Activated naive CD4-positive, alpha-beta T cell treated with anti-CD3 and anti-CD28 coated beads, Interleukin-2, amount 50 U/mL, for 24 hours (primary cell): ENCODE results near the gene TADA3.

ENCODE experiments used
- H3K27ac Mint-ChIP-seq: one replicate; pipeline ENCODE4 v1.8.0; 2021; ENCODE audit warnings: mild to moderate bottlenecking, mixed read lengths
- H3K27me3 Mint-ChIP-seq: one replicate; pipeline ENCODE4 v1.8.0; 2021; ENCODE audit warnings: mixed read lengths
- H3K36me3 Mint-ChIP-seq: one replicate; pipeline ENCODE4 v1.8.0; 2021; ENCODE audit warnings: mixed read lengths
- H3K4me1 Mint-ChIP-seq: one replicate; pipeline ENCODE4 v1.8.0; 2021; ENCODE audit warnings: mixed read lengths
- H3K4me3 Mint-ChIP-seq: one replicate; pipeline ENCODE4 v1.8.0; 2021; ENCODE audit warnings: mild to moderate bottlenecking, mixed read lengths
- H3K9me3 Mint-ChIP-seq: one replicate; pipeline ENCODE4 v1.8.0; 2021; ENCODE audit warnings: mixed read lengths

Gene TADA3

GRCh38 chr3:9762871-9763270, 29.4 kb downstream of the TADA3 start:
- Mint-ChIP-seq H3K4me1 (peaks cover 16% of the 10 kb centered on the region), H3K9me3 (no peaks in the 10 kb centered on the region), H3K27ac (no peak overlapping the region), H3K4me3 (no peak overlapping the region), H3K27me3 (no peaks in the 10 kb centered on the region), H3K36me3 (peaks cover 10% of the 10 kb centered on the region)

GRCh38 chr3:9761919-9762318, 30.4 kb downstream of the TADA3 start:
- Mint-ChIP-seq H3K9me3 (no peaks in the 10 kb centered on the region), H3K27ac (no peak overlapping the region), H3K27me3 (no peaks in the 10 kb centered on the region), H3K4me1 (peaks cover 6% of the 10 kb centered on the region), H3K36me3 (peaks cover 12% of the 10 kb centered on the region), H3K4me3 (no peak overlapping the region)

- H3K9me3 Mint-ChIP-seq: no peaks in the 10 kb centered on the region
- H3K4me3 Mint-ChIP-seq: no peak overlapping the region
- no peak overlapping the region for H3K27ac Mint-ChIP-seq
- H3K36me3 Mint-ChIP-seq: peaks cover 18% of the 10 kb centered on the region
- peaks cover 3% of the 10 kb centered on the region for H3K4me1 Mint-ChIP-seq
- H3K27me3 Mint-ChIP-seq: no peaks in the 10 kb centered on the region
These were observed 31.3 kb downstream of the TADA3 start for GRCh38 chr3:9760779-9761505.

GRCh38 chr3:9757427-9757826, 34.8 kb downstream of the TADA3 start:
- H3K4me3 Mint-ChIP-seq: no peak overlapping the region
- no peaks in the 10 kb centered on the region for H3K27me3 Mint-ChIP-seq
- H3K4me1 Mint-ChIP-seq: peaks cover 12% of the 10 kb centered on the region
- peaks cover 18% of the 10 kb centered on the region for H3K36me3 Mint-ChIP-seq
- H3K27ac Mint-ChIP-seq: peak overlapping the region; percentile 17
- no peaks in the 10 kb centered on the region for H3K9me3 Mint-ChIP-seq

GRCh38 chr3:9754678-9755077, 37.6 kb downstream of the TADA3 start:
- Mint-ChIP-seq H3K4me1 (peaks cover 35% of the 10 kb centered on the region), H3K36me3 (peaks cover 16% of the 10 kb centered on the region), H3K4me3 (no peak overlapping the region), H3K27me3 (no peaks in the 10 kb centered on the region), H3K9me3 (no peaks in the 10 kb centered on the region), H3K27ac (no peak overlapping the region)

- no peaks in the 10 kb centered on the region for H3K27me3 Mint-ChIP-seq
- peaks cover 49% of the 10 kb centered on the region for H3K4me1 Mint-ChIP-seq
- H3K36me3 Mint-ChIP-seq: peaks cover 5% of the 10 kb centered on the region
These were observed 41.5 kb downstream of the TADA3 start for GRCh38 chr3:9750556-9751411.

GRCh38 chr3:9749645-9750555, 42.4 kb downstream of the TADA3 start, which contains the start of gene OGG1:
Gene OGG1 (plus strand): TSS chr3:9749952. CDS start chr3:9750287, 335 bp downstream.
- H3K4me3 Mint-ChIP-seq: peak within 1 kb of the TSS; percentile 95
- H3K27ac Mint-ChIP-seq: peak within 1 kb of the TSS; percentile 90
- H3K4me1 Mint-ChIP-seq: peaks cover 47% of the 10 kb centered on the region
- H3K36me3 Mint-ChIP-seq: peaks cover 5% of the 10 kb centered on the region
- no peaks in the 10 kb centered on the region for H3K27me3 Mint-ChIP-seq
- H3K9me3 Mint-ChIP-seq: no peaks in the 10 kb centered on the region

More at GRCh38 chr3:9750556-9751411, 41.5 kb downstream of the TADA3 start:
- peak overlapping the region; percentile 95 for H3K4me3 Mint-ChIP-seq
- peak overlapping the region; percentile 88 for H3K27ac Mint-ChIP-seq
- H3K9me3 Mint-ChIP-seq: no peaks in the 10 kb centered on the region

- peaks cover 5% of the 10 kb centered on the region for H3K36me3 Mint-ChIP-seq
- peaks cover 43% of the 10 kb centered on the region for H3K4me1 Mint-ChIP-seq
- no peaks in the 10 kb centered on the region for H3K27me3 Mint-ChIP-seq
- H3K4me3 Mint-ChIP-seq: peak overlapping the region; percentile 95
- no peaks in the 10 kb centered on the region for H3K9me3 Mint-ChIP-seq
- H3K27ac Mint-ChIP-seq: peak overlapping the region; percentile 90
These were observed 43.0 kb downstream of the TADA3 start for GRCh38 chr3:9749296-9749644.

- H3K27ac Mint-ChIP-seq: no peak overlapping the region
- no peaks in the 10 kb centered on the region for H3K9me3 Mint-ChIP-seq
- peaks cover 40% of the 10 kb centered on the region for H3K4me1 Mint-ChIP-seq
- no peaks in the 10 kb centered on the region for H3K27me3 Mint-ChIP-seq
- peaks cover 5% of the 10 kb centered on the region for H3K36me3 Mint-ChIP-seq
- no peak overlapping the region for H3K4me3 Mint-ChIP-seq
These were observed 44.2 kb downstream of the TADA3 start for GRCh38 chr3:9748031-9748430.

- Mint-ChIP-seq H3K36me3 (peaks cover 5% of the 10 kb centered on the region), H3K4me1 (peaks cover 39% of the 10 kb centered on the region), H3K27me3 (no peaks in the 10 kb centered on the region), H3K4me3 (no peak overlapping the region), H3K9me3 (no peaks in the 10 kb centered on the region), H3K27ac (no peak overlapping the region)
These were observed 45.0 kb downstream of the TADA3 start for GRCh38 chr3:9747267-9747666.

- H3K4me3 Mint-ChIP-seq: no peak overlapping the region
- H3K27ac Mint-ChIP-seq: peak overlapping the region; percentile 46
- H3K27me3 Mint-ChIP-seq: no peaks in the 10 kb centered on the region
- no peaks in the 10 kb centered on the region for H3K9me3 Mint-ChIP-seq
- H3K4me1 Mint-ChIP-seq: peaks cover 30% of the 10 kb centered on the region
- H3K36me3 Mint-ChIP-seq: peaks cover 3% of the 10 kb centered on the region
These were observed 45.9 kb downstream of the TADA3 start for GRCh38 chr3:9746330-9746729.

- Mint-ChIP-seq H3K36me3 (peaks cover 3% of the 10 kb centered on the region), H3K27me3 (no peaks in the 10 kb centered on the region), H3K27ac (no peak overlapping the region), H3K9me3 (no peaks in the 10 kb centered on the region), H3K4me3 (no peak overlapping the region), H3K4me1 (peaks cover 22% of the 10 kb centered on the region)
These were observed 46.8 kb downstream of the TADA3 start for GRCh38 chr3:9745521-9745920.

GRCh38 chr3:9744162-9744561, 48.1 kb downstream of the TADA3 start:
- no peak overlapping the region for H3K4me3 Mint-ChIP-seq
- H3K27me3 Mint-ChIP-seq: no peaks in the 10 kb centered on the region
- H3K4me1 Mint-ChIP-seq: peaks cover 9% of the 10 kb centered on the region
- H3K9me3 Mint-ChIP-seq: no peaks in the 10 kb centered on the region
- peaks cover 10% of the 10 kb centered on the region for H3K36me3 Mint-ChIP-seq
- no peak overlapping the region for H3K27ac Mint-ChIP-seq

- no peaks in the 10 kb centered on the region for H3K9me3 Mint-ChIP-seq
- no peak overlapping the region for H3K4me3 Mint-ChIP-seq
- no peaks in the 10 kb centered on the region for H3K27me3 Mint-ChIP-seq
- H3K27ac Mint-ChIP-seq: no peak overlapping the region
- peaks cover 9% of the 10 kb centered on the region for H3K4me1 Mint-ChIP-seq
- peaks cover 10% of the 10 kb centered on the region for H3K36me3 Mint-ChIP-seq
These were observed 48.7 kb downstream of the TADA3 start for GRCh38 chr3:9743548-9743947.

- Mint-ChIP-seq H3K9me3 (no peaks in the 10 kb centered on the region), H3K27me3 (no peaks in the 10 kb centered on the region), H3K4me3 (no peak overlapping the region), H3K27ac (no peak overlapping the region), H3K36me3 (peaks cover 13% of the 10 kb centered on the region), H3K4me1 (peaks cover 13% of the 10 kb centered on the region)
These were observed 49.7 kb downstream of the TADA3 start for GRCh38 chr3:9742560-9742959.
